IPS-11a (cell line): ENCODE measurements around the gene TMEM69.
"Not testable (repeated sequence)": the region's sequence is repeated elsewhere in the genome, so short reads cannot be mapped to it uniquely, and the experiment has no call there.

Source experiments
- H3K4me3 ChIP-seq: one replicate; pipeline ENCODE4 v1.5.1; 2013; ENCODE audit warnings: low read depth, low read length, control low read depth

The TMEM69 gene

DNA sequence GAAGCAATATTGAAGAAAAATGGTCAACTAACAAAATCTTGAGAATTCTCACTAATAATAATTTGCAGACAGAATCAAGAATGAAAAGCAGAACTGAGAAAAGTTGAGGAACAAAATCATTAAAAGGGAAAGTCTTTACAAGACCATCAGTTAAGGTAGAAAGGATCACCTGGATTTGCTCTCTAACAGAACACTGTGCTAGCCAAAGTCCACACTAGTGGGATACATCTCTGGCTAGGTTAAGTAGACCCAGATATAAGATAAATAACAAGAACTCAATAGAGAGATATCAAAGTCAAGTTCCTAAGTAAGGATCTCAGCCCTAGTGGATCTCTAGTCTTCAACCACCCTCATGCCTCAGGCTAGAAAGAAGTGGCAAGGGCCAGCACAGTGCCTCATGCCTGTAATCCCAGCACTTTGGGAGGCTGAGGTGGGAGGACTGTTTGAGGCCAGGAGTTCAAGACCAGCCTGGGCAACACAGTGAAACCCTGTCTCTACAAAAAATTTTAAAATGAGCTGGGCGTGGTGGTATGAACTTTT, 42.9 kb downstream of the TMEM69 start:
- no peak overlapping the region for H3K4me3 ChIP-seq

DNA sequence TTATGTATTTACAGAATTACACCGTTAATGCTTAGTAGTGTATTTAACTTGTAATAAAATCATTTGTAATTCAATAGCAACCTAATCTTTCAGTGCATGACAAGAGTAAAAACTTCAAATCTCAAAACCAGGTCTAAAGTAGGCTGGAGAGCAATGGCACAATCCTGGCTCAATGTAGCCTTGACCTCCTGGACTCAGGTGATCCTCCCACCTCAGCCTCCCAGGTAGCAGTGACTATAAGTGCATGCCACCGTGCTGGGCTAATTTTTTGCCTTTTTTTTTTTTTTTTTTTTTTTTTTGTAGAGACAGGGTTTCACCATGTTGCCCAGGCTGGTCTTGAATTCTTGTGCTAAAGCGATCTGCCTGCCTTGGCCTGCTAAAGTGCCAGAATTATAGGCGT, 51.2 kb downstream of the TMEM69 start:
- no peak overlapping the region for H3K4me3 ChIP-seq

DNA sequence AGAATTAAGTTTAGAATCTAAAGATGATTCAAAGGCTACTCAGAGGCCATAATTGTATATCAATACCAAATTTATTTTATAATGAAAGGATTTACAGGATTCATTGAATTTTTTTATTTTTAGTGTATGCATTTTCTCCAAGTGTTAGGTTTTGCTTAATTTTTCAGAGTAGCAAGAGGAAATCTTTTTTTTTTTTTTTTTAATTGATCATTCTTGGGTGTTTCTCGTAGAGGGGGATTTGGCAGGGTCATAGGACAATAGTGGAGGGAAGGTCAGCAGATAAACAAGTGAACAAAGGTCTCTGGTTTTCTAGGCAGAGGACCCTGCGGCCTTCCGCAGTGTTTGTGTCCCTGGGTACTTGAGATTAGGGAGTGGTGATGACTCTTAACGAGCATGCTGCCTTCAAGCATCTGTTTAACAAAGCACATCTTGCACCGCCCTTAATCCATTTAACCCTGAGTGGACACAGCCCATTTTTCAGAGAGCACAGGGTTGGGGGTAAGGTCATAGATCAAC, 51.7 kb downstream of the TMEM69 start:
- not testable (repeated sequence) for H3K4me3 ChIP-seq
